ENCODE measurements around the gene CEP104.

DNA sequence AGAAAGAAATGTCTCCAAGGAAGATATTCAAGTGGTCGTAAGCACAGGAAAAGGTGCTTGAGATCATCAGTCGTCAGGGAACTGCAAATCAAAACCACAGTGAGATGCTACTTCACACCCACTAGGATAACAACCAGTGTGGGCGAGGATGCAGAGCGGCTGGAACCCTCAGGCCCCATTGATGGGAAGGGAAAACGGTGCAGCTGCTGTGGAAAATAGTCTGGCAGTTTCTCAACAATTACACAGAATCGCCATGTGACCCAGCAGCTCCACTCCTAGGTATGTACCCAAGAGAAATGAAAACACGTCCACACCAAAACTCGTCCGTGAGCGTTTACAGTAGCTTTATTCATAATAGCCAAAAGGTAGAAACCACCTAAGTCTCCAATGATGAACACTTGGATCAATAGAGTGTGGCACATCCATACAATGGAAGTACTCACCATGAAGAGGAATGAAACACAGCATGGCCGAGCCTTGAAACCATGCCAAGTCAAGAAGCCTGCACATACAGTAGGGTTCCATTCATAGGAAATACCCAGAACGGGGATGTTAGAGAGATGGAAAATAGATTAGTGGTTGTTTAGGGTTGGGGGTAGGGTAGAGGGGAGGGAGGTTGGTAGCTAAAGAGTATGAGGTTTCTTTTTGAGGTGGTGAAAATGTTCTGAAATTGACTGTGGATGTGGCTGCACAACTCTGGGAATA, 6.4 kb upstream of the CEP104 start:
- TF ChIP-seq EZH2 (IDR thresholded peaks at IDR 0.05; ENCODE audit: low read length, missing control alignments): no peak
- TF ChIP-seq, protein P1, sequence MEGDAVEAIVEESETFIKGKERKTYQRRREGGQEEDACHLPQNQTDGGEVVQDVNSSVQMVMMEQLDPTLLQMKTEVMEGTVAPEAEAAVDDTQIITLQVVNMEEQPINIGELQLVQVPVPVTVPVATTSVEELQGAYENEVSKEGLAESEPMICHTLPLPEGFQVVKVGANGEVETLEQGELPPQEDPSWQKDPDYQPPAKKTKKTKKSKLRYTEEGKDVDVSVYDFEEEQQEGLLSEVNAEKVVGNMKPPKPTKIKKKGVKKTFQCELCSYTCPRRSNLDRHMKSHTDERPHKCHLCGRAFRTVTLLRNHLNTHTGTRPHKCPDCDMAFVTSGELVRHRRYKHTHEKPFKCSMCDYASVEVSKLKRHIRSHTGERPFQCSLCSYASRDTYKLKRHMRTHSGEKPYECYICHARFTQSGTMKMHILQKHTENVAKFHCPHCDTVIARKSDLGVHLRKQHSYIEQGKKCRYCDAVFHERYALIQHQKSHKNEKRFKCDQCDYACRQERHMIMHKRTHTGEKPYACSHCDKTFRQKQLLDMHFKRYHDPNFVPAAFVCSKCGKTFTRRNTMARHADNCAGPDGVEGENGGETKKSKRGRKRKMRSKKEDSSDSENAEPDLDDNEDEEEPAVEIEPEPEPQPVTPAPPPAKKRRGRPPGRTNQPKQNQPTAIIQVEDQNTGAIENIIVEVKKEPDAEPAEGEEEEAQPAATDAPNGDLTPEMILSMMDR (conservative IDR thresholded peaks at IDR 0.05 in 1 of 2, IDR thresholded peaks at IDR 0.05 in 1 of 2; ENCODE audit: low read depth in 1 of 2, low read length in 2 of 2): no peak

All from fibroblast of lung (primary cell).